IMR-90 (cell line): ENCODE results near the gene RNGTT. TPM values are rescaled to one million over a fixed set of nuclear protein-coding genes. Genes with fewer than 3 reads are reported as not detected.

ENCODE experiments used
- ATAC-seq: fragments of 200-7000 bp; cut with Tn5 transposase; 2 replicates; pipeline ENCODE4 v1.9.1; 2020; ENCODE audit warnings: low read depth, mild to moderate bottlenecking, moderate library complexity
- BruUV-seq: library from RNA; stranded (reverse); fragments of 400-500 nt; replicated peaks from 2 replicates; lab custom pipeline; 2021; lab: Mats Ljungman, UMichigan
- CTCF ChIA-PET: fragments of 300-600 bp; formaldehyde crosslinking; extraction: SDS; loops from one replicate; lab custom pipeline; 2021; ENCODE audit warnings: antibody characterized with exemption; lab: Yijun Ruan, JAX
- POLR2A ChIA-PET: fragments of 300-600 bp; sonication (Branson Sonifier 250); formaldehyde crosslinking; loops from one replicate; lab custom pipeline; 2022; ENCODE audit warnings: antibody characterized with exemption; ENCODE audit not compliant: unreplicated experiment; lab: Charles Lee
- DNase-seq: peaks from one replicate; pipeline ENCODE4 v3.0.0; 2013
- H2AFZ ChIP-seq: replicated peaks from 2 replicates; pipeline ENCODE3; 2013; ENCODE audit warnings: low read length, mild to moderate bottlenecking; ENCODE audit not compliant: poor library complexity
- H2AK5ac ChIP-seq: 2 replicates; pipeline ENCODE4 v1.6.1; 2013; ENCODE audit warnings: low read depth, low read length, inconsistent platforms
- H2AK9ac ChIP-seq: replicated peaks from 2 replicates; pipeline ENCODE3; 2013; ENCODE audit warnings: mild to moderate bottlenecking, low read depth, low read length, moderate library complexity; ENCODE audit not compliant: poor library complexity
- H2BK120ac ChIP-seq: 2 replicates; pipeline ENCODE4 v1.6.1; 2013; ENCODE audit warnings: low read depth, low read length, inconsistent platforms
- H2BK15ac ChIP-seq: 3 replicates; pipeline ENCODE4 v1.6.1; 2013; ENCODE audit warnings: low read depth, low read length, inconsistent platforms
- H2BK20ac ChIP-seq: 2 replicates; pipeline ENCODE4 v1.6.1; 2013; ENCODE audit warnings: low read depth, mild to moderate bottlenecking, inconsistent platforms, low read length, moderate library complexity
- H2BK5ac ChIP-seq: 2 replicates; pipeline ENCODE4 v1.6.1; 2013; ENCODE audit warnings: mild to moderate bottlenecking, low read depth, low read length, inconsistent platforms; ENCODE audit not compliant: poor library complexity, severe bottlenecking
- H3K14ac ChIP-seq: replicated peaks from 2 replicates; pipeline ENCODE4 v1.6.1; 2013; ENCODE audit warnings: low read depth, low read length, inconsistent platforms
- H3K18ac ChIP-seq: 2 replicates; pipeline ENCODE4 v1.6.1; 2013; ENCODE audit warnings: low read depth, low read length, control low read depth
- H3K23ac ChIP-seq: 2 replicates; pipeline ENCODE4 v1.6.1; 2013; ENCODE audit warnings: low read depth, low read length, inconsistent platforms
- H3K27ac ChIP-seq: 2 replicates; pipeline ENCODE4 v1.5.1; 2013; ENCODE audit warnings: mild to moderate bottlenecking, control low read depth, low read length; ENCODE audit not compliant: insufficient read depth
- H3K27me3 ChIP-seq: 2 replicates; pipeline ENCODE4 v1.6.1; 2013; ENCODE audit warnings: low read length; ENCODE audit not compliant: control insufficient read depth, insufficient read depth
- H3K36me3 ChIP-seq: 2 replicates; pipeline ENCODE4 v1.6.1; 2013; ENCODE audit warnings: low read length, mixed read lengths; ENCODE audit not compliant: control insufficient read depth, insufficient read depth
- H3K4ac ChIP-seq: 2 replicates; pipeline ENCODE4 v1.6.1; 2013; ENCODE audit warnings: low read depth, low read length, inconsistent platforms
- H3K4me1 ChIP-seq: 2 replicates; pipeline ENCODE4 v1.6.1; 2013; ENCODE audit warnings: low read length, mixed read lengths; ENCODE audit not compliant: control insufficient read depth, insufficient read depth
- H3K4me2 ChIP-seq: 2 replicates; pipeline ENCODE4 v1.6.1; 2013; ENCODE audit warnings: low read depth, mild to moderate bottlenecking, control low read depth, low read length, moderate library complexity
- H3K4me3 ChIP-seq: 2 replicates; pipeline ENCODE4 v1.5.1; 2013; ENCODE audit warnings: low read depth, mild to moderate bottlenecking, control low read depth, low read length, moderate library complexity; ENCODE audit not compliant: insufficient read depth
- H3K56ac ChIP-seq: 2 replicates; pipeline ENCODE4 v1.6.1; 2013; ENCODE audit warnings: low read length, inconsistent platforms; ENCODE audit not compliant: insufficient read depth; ENCODE audit errors: extremely low read depth
- H3K79me1 ChIP-seq, 2 experiments: 2 replicates each; pipeline ENCODE4 v1.6.1; 2013; ENCODE audit warnings: low read length in 2 of 2, inconsistent platforms in 1 of 2, low read depth in 1 of 2
- H3K9ac ChIP-seq: 2 replicates; pipeline ENCODE4 v1.6.1; 2013; ENCODE audit warnings: low read depth, low read length, control low read depth
- H3K9me1 ChIP-seq: 2 replicates; pipeline ENCODE4 v1.6.1; 2013; ENCODE audit warnings: low read length, inconsistent platforms; ENCODE audit not compliant: insufficient read depth
- H3K9me3 ChIP-seq: 2 replicates; pipeline ENCODE4 v1.6.1; 2013; ENCODE audit warnings: low read length; ENCODE audit not compliant: control insufficient read depth, insufficient read depth
- H4K20me1 ChIP-seq: 2 replicates; pipeline ENCODE4 v1.6.1; 2013; ENCODE audit warnings: low read length, inconsistent platforms; ENCODE audit not compliant: insufficient read depth
- H4K5ac ChIP-seq: 2 replicates; pipeline ENCODE4 v1.6.1; 2013; ENCODE audit warnings: mild to moderate bottlenecking, low read depth, low read length, control low read depth
- H4K8ac ChIP-seq, 2 experiments: 2 replicates each; pipeline ENCODE4 v1.6.1; 2013; ENCODE audit warnings: low read depth in 2 of 2, low read length in 2 of 2, control low read depth in 1 of 2, inconsistent platforms in 1 of 2
- H4K91ac ChIP-seq: 2 replicates; pipeline ENCODE4 v1.6.1; 2013; ENCODE audit warnings: low read depth, low read length, inconsistent platforms; ENCODE audit not compliant: insufficient read depth
- CEBPB ChIP-seq: IDR thresholded peaks from 2 replicates; pipeline ENCODE4 v1.6.1; 2012; ENCODE audit warnings: low read depth, low read length, improper control_type of control experiment
- CHD1 ChIP-seq: IDR thresholded peaks from 2 replicates; pipeline ENCODE4 v1.6.1; 2012; ENCODE audit warnings: low read depth, low read length, improper control_type of control experiment
- ELK1 ChIP-seq: fragments of 150-350 bp; IDR thresholded peaks from 2 replicates; pipeline ENCODE4 v1.6.1; 2016; ENCODE audit warnings: low read depth, mild to moderate bottlenecking, low read length, moderate library complexity, borderline replicate concordance
- MAFK ChIP-seq: IDR thresholded peaks from 2 replicates; pipeline ENCODE4 v1.6.1; 2012; ENCODE audit warnings: low read depth, low read length, improper control_type of control experiment
- MAZ ChIP-seq: IDR thresholded peaks from 2 replicates; pipeline ENCODE4 v1.6.1; 2012; ENCODE audit warnings: low read depth, mild to moderate bottlenecking, low read length, improper control_type of control experiment, moderate library complexity, borderline replicate concordance
- MXI1 ChIP-seq: IDR thresholded peaks from 2 replicates; pipeline ENCODE4 v1.6.1; 2012; ENCODE audit warnings: low read depth, mild to moderate bottlenecking, low read length, moderate library complexity, borderline replicate concordance
- NFE2L2 ChIP-seq: fragments of 150-350 bp; IDR thresholded peaks from 2 replicates; pipeline ENCODE4 v1.6.1; 2016; ENCODE audit warnings: low read depth, mild to moderate bottlenecking, low read length
- RAD21 ChIP-seq: IDR thresholded peaks from 2 replicates; pipeline ENCODE4 v1.6.1; 2012; ENCODE audit warnings: low read length, improper control_type of control experiment
- RCOR1 ChIP-seq: IDR thresholded peaks from 2 replicates; pipeline ENCODE4 v1.6.1; 2012; ENCODE audit warnings: mild to moderate bottlenecking, low read length, improper control_type of control experiment; ENCODE audit not compliant: insufficient replicate concordance
- RFX5 ChIP-seq: IDR thresholded peaks from 2 replicates; pipeline ENCODE4 v1.8.0; 2012; ENCODE audit warnings: low read depth, mild to moderate bottlenecking, low read length, moderate library complexity
- SMC3 ChIP-seq: fragments of 150-350 bp; IDR thresholded peaks from 2 replicates; pipeline ENCODE4 v1.6.1; 2016; ENCODE audit warnings: low read depth, mild to moderate bottlenecking, antibody characterized with exemption, low read length, moderate library complexity
- WGBS, 2 experiments: methylation state at CpG; one replicate each; pipeline versions ENCODE4 v1.1.5 to v1.1.7; 2013; ENCODE audit warnings: missing lambda C conversion rate in 2 of 2; ENCODE audit not compliant: insufficient read length in 1 of 2; ENCODE audit errors: extremely low coverage in 2 of 2; 5-methylcytosine and 5-hydroxymethylcytosine counted together
- dilution Hi-C: fragments of 300-500 bp; cut with HindIII; formaldehyde crosslinking; loops from one replicate; pipeline ENCODE4 v1.14.3; 2018; ENCODE audit warnings: low sequenced_read_pairs; ENCODE audit not compliant: unreplicated experiment
- in situ Hi-C: fragments of 300-500 bp; cut with MboI; formaldehyde crosslinking; loops from 3 replicates; pipeline ENCODE4 v1.14.3; 2019; ENCODE audit warnings: low sequenced_read_pairs, inconsistent platforms, mixed read lengths
- intact Hi-C: fragments of 100-400 bp; cut with micrococcal nuclease; formaldehyde crosslinking; loops from 2 replicates; pipeline ENCODE4 v1.10.0; 2022
- polyA plus RNA-seq, 3 experiments: library from polyadenylated mRNA; depleted of rRNA; stranded (reverse); fragments of >200 nt; gene quantifications; 2 replicates each; pipeline ENCODE4 v1.2.3, GENCODE V29; 2012; ENCODE audit warnings: low replicate concordance in 1 of 3
- total RNA-seq: library from RNA; depleted of rRNA; stranded (reverse); fragments of >200 nt; gene quantifications from 2 replicates; pipeline ENCODE4 v1.2.3, GENCODE V29; 2012
- TF ChIP-seq, protein P1 (sequence below): conservative IDR thresholded peaks from 2 replicates; pipeline ENCODE4 v1.5.1; 2012; ENCODE audit warnings: mild to moderate bottlenecking, low read depth, low read length, improper control_type of control experiment
- TF ChIP-seq, protein P2 (sequence below): fragments of 150-350 bp; IDR thresholded peaks from 2 replicates; pipeline ENCODE4 v1.6.1; 2017; ENCODE audit warnings: mild to moderate bottlenecking, antibody characterized with exemption, low read length, low read depth

The RNGTT gene
- total and polyA plus RNA-seq, 2 of the 4 experiments (the other 2 are of a cell fraction): 5.4 to 21.7 TPM

DNA sequence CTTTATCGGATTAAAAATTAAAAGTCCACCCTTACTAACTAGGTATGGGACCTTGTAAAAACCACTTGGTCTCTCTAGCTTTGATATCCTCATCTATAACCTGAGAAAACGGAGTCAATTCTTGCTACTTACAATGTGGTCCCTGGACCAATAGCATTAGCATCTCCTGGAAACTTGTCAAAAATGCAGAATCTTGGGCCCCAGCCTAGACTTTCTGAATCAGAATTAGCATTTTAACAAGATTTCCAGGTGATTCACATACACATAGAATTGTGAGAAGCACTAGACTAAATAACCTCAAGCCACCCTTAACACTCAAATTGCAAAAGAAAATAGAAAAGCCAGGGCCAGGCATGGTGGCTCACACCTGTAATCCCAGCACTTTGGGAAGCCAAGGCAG is 96.6 kb downstream of the RNGTT start:
- Histone ChIP-seq H4K20me1 (no peaks in the 10 kb centered on the region), H3K27ac (no peak overlapping the region), H3K14ac (no peak overlapping the region), H3K79me1 (peaks cover 0 to 14% of the 10 kb centered on the region in 2 experiments; a peak in 1 of 4 replicates), H3K4ac (no peak overlapping the region), H3K36me3 (peaks cover 1% of the 10 kb centered on the region; the same call in 1 of the 2 replicates), H4K8ac (no peak overlapping the region), H3K4me3 (no peak overlapping the region), H3K23ac (no peak overlapping the region), H3K56ac (no peak overlapping the region), H2BK5ac (no peak overlapping the region), H2AK5ac (no peak overlapping the region), H2AK9ac (no peak overlapping the region), H3K9ac (no peak overlapping the region), H3K18ac (no peak overlapping the region), H4K5ac (no peak overlapping the region), H2AFZ (no peak overlapping the region), H3K9me1 (peaks cover 6% of the 10 kb centered on the region), H2BK120ac (no peak overlapping the region), H3K9me3 (no peaks in the 10 kb centered on the region), H3K4me1 (peaks cover 7% of the 10 kb centered on the region), H4K91ac (no peak overlapping the region), H2BK20ac (no peak overlapping the region), H3K27me3 (no peaks in the 10 kb centered on the region), H3K4me2 (no peak overlapping the region), H2BK15ac (no peak overlapping the region)
- intact Hi-C loops: loop anchor here (5.0 kb wide), 2 partner anchors 375 to 1800 kb away; no protein-coding TSS in a partner anchor
- CTCF ChIA-PET: no interaction called here
- POLR2A ChIA-PET: no interaction called here
- DNase-seq (peak; percentile 25), ATAC-seq (no peak)
- BruUV-seq: no TSS peak
- in situ Hi-C loops: loop anchor here (25.0 kb wide), 1 partner anchor 1305 kb away; no protein-coding TSS in a partner anchor
- WGBS, 2 experiments: no CpG with 5 or more reads among the region's 2 CpGs
- TF ChIP-seq MXI1 (no peak), SMC3 (no peak), RCOR1 (no peak), CEBPB (no peak), RAD21 (no peak), MAFK (no peak), NFE2L2 (no peak), MAZ (no peak), ELK1 (no peak), RFX5 (no peak), CHD1 (no peak)
- TF ChIP-seq, protein P1, sequence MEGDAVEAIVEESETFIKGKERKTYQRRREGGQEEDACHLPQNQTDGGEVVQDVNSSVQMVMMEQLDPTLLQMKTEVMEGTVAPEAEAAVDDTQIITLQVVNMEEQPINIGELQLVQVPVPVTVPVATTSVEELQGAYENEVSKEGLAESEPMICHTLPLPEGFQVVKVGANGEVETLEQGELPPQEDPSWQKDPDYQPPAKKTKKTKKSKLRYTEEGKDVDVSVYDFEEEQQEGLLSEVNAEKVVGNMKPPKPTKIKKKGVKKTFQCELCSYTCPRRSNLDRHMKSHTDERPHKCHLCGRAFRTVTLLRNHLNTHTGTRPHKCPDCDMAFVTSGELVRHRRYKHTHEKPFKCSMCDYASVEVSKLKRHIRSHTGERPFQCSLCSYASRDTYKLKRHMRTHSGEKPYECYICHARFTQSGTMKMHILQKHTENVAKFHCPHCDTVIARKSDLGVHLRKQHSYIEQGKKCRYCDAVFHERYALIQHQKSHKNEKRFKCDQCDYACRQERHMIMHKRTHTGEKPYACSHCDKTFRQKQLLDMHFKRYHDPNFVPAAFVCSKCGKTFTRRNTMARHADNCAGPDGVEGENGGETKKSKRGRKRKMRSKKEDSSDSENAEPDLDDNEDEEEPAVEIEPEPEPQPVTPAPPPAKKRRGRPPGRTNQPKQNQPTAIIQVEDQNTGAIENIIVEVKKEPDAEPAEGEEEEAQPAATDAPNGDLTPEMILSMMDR: no peak
- TF ChIP-seq, protein P2, sequence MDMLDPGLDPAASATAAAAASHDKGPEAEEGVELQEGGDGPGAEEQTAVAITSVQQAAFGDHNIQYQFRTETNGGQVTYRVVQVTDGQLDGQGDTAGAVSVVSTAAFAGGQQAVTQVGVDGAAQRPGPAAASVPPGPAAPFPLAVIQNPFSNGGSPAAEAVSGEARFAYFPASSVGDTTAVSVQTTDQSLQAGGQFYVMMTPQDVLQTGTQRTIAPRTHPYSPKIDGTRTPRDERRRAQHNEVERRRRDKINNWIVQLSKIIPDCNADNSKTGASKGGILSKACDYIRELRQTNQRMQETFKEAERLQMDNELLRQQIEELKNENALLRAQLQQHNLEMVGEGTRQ: no peak
- dilution Hi-C loops: no loop called here
